Subcutaneous adipose tissue (tissue), 4 donors: ENCODE data around the gene PTPRQ. TPM values are rescaled to one million over a fixed set of nuclear protein-coding genes. Genes with fewer than 3 reads are reported as not detected.

Experiments
- total RNA-seq, 4 donors: library from RNA; depleted of rRNA; stranded (reverse); fragments of >200 nt; gene quantifications; one replicate each; pipeline ENCODE4 v1.1.0, GENCODE V29; 2016
- TF ChIP-seq, protein P1 (sequence below): fragments of 450-650 bp; IDR thresholded peaks from one replicate; pipeline ENCODE4 v1.5.1; 2016; ENCODE audit warnings: low read depth, mild to moderate bottlenecking, control low read depth, antibody characterized with exemption, moderate library complexity

PTPRQ gene
- total RNA-seq, 4 donors from 2014 or later = 0.34 to 5.5 (median 2.2) TPM

DNA sequence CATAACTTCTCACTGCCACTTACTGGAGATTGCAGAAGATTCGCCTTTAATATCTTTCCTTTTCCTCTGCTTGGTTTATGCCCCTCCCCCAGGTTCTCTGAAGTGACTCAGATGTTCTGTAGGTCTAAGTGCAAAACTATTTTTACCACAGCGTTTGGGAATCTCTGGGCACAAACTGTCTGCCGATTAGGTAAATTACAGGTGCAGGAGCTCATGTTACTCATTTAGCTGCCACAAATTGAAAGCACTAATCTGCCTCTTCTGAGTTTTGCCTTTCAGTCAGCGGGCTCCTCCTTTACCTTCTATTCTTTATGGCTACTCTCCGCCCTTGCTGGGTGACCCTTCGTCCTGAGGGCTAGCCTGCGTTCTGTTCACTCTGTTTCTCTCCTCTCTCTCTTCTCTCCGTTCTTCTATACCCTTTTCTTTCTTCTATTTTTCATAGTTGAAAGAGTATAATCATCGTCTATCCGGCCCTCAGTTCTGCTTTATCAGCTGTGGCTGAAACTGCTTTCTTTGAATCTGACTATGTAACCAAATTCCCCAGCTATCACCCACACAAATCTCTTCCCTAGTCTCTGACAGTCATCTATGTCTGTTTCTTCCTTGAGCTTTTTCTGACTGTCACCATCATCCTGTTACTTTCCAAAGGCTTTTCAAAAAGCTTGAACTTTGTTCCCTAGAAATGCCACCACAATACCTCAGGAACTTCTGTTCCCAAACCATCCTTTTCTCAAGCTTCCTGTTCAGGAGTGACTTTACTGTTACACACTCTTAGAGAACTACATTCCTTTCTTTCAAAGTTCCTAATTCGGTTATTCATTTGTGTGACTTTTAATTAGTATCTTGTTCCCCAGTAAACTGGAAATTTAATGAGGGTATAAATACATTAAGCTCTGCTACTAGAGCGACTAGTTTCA lies 259.1 kb downstream of the PTPRQ start:
- TF ChIP-seq, protein P1, sequence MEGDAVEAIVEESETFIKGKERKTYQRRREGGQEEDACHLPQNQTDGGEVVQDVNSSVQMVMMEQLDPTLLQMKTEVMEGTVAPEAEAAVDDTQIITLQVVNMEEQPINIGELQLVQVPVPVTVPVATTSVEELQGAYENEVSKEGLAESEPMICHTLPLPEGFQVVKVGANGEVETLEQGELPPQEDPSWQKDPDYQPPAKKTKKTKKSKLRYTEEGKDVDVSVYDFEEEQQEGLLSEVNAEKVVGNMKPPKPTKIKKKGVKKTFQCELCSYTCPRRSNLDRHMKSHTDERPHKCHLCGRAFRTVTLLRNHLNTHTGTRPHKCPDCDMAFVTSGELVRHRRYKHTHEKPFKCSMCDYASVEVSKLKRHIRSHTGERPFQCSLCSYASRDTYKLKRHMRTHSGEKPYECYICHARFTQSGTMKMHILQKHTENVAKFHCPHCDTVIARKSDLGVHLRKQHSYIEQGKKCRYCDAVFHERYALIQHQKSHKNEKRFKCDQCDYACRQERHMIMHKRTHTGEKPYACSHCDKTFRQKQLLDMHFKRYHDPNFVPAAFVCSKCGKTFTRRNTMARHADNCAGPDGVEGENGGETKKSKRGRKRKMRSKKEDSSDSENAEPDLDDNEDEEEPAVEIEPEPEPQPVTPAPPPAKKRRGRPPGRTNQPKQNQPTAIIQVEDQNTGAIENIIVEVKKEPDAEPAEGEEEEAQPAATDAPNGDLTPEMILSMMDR = no peak

DNA sequence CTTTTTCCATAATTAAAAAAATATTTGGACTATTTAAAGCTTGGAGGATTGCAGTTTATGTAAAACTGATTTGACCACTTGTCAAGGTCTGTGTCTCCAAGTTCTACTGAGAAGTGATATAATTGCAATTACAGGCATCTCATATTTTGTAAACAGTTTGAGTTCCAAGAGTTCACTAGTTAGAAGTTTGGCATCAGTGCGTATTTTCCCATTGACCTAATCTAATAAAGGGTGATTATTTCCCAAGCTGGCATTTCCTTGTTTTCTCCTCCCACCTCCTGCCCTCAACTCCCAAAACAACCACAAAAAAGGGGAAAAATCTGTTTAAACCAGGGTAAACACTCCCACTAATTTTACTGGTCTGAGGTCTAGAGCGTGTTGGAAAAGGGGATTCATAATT lies 260.4 kb downstream of the PTPRQ start:
- TF ChIP-seq, protein P1 = no peak

DNA sequence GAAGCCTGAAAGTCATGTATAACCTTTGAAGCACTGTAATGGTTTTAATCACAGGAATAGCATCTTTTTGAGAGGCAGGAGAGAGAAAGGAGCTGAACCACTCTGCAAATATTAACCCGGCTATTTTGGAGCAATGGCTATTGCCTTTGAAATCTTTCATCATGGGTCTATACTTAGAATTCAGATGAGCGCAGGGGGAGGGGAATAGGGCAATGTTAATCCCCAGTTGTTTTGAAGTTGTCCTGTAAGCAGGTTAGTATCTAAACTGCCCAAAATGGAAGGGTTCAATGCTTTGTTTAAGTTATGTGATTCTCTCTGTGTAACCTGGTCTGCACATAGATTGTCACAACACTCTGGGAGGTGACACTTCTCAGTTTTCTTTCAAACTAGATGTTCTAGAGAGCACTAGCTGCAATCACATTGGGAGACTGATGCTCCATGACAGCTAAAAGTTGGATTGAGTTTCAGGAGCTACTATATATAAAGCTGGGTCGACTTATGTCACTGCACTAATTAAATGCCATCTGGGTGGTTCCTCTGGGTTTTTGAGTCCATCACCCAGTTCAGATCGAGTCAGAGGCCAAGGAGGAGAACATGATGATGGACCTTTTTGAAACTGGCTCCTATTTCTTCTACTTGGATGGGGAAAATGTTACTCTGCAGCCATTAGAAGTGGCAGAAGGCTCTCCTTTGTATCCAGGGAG lies 263.2 kb downstream of the PTPRQ start, which contains the start of gene MYF6:
Gene MYF6, plus strand, starts transcription at position 509 of the 704 bp plus-strand sequence. Its CDS starts 86 bp downstream, at position 595.
- TF ChIP-seq, protein P1 = no peak

DNA sequence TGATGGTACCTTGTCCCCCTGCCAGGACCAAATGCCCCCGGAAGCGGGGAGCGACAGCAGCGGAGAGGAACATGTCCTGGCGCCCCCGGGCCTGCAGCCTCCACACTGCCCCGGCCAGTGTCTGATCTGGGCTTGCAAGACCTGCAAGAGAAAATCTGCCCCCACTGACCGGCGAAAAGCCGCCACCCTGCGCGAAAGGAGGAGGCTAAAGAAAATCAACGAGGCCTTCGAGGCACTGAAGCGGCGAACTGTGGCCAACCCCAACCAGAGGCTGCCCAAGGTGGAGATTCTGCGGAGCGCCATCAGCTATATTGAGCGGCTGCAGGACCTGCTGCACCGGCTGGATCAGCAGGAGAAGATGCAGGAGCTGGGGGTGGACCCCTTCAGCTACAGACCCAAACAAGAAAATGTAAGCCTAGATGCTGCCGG lies 263.8 kb downstream of the PTPRQ start:
- TF ChIP-seq, protein P1 = no peak

DNA sequence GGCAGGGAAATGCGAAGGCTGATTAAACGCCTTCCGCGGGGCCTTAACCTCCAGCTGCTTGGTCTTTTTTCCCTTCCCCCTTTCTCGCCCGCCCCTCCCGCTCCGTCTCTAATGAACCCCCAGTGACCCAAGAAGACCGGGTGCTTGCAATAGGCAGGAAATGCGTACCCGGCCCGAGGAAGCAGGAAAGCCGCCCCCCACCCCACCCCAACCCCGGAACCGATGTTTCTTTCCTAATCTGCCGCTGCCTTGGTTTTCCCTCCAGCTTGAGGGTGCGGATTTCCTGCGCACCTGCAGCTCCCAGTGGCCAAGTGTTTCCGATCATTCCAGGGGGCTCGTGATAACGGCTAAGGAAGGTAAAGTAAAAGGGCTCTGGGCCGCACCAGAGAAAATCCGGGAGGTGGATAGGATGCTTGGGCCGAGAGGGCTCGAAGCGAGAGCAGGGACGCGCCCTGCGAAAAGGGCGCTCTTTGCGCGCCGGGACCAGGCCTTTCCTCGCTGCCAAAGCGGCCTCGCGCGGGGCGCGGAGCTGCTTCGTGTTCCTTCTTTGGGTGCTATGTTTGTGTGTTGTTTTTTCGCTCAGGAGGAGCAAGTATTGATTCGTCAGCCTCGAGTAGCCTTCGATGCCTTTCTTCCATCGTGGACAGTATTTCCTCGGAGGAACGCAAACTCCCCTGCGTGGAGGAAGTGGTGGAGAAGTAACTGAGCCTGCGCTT lies 264.4 kb downstream of the PTPRQ start:
- TF ChIP-seq, protein P1 = no peak

DNA sequence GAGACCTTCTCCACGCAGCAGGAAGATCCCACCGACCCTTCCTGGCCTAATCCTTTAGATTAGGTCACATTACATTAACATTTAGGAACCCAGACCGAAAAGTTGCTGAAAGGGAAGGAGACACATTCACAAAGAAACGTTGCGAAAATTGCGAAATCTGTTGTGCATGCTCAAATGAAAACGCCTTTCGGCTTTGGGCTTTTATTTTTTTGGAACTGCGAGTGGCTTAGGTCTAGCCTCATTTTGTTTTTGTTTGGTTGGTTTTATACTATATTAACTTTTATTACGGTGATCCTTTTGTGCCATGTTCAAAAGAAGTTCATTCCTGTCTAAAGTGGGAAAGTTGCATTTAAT lies 264.9 kb downstream of the PTPRQ start:
- TF ChIP-seq, protein P1 = no peak
